ENCODE results near the gene CXXC1. TPM values are rescaled to one million over a fixed set of nuclear protein-coding genes. Genes with fewer than 3 reads are reported as not detected.

The CXXC1 gene
- total and polyA plus RNA-seq, 4 experiments from 2014 or later = 38.1 to 191 (median 123) TPM

DNA sequence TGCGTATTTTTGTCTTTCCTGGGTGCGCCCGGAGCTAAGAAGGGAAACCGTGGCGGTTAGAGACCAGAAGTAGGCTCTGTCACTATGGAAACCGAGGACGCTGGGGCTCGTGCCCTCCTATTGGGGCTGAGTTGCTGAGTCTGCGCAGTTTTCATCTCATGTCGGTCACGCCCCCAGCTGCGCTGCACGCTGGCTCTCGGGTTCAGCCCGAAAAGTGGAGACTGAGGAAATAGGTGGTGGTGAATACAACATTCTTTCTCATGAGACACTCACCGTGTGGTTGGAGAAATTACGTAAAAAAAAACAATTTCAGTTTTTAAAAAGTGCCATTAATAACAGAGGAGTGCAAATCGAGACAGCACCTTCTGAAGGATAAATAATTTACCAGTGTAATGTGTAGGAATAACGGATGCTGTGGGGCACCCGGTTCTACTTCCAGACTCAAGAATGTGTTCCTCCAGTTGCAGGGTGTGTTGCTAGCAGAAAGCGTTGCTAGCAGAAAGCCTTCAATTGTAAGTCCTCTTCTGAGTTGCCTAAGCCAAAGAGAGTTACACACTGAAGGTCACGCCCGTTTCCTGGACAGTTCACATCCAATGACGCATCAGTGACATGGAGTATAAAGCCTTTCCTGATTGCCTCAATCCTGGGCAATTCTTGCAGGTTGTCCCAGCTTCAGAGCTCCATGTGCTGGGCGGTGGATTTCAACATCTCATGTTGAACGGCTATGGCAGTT lies 20.4 kb upstream of the CXXC1 start:
- Histone ChIP-seq H3K36me3 (ENCODE audit: insufficient read depth, low read length) (no peaks in the 10 kb centered on the region), H3K4me3 (ENCODE audit: low read length in 2 of 2) (peak overlapping the region; percentile 53 to 55), H3K4me1 (ENCODE audit: insufficient read depth, low read length) (peaks cover 15% of the 10 kb centered on the region), H3K27me3 (ENCODE audit: insufficient read depth, low read length) (no peaks in the 10 kb centered on the region), H3K27ac (ENCODE audit: low read depth, low read length) (peak overlapping the region; percentile 7), H3K9me3 (ENCODE audit: control insufficient read depth in 1 of 2, low read length in 2 of 2) (peaks cover 0 to 6% of the 10 kb centered on the region in 2 donors)
- ChIA-PET POLR2A (ENCODE audit: partially characterized antibody) (interaction anchor here (1.0 to 2.2 kb wide), 7 partner anchors 9 to 821 kb away, joined by 4 to 29 read pairs (median 7); partner anchors contain the start of genes C18orf32, CFAP53, MBD1 and SKA1), CTCF (ENCODE audit: partially characterized antibody) (interaction anchor here (1.1 to 3.0 kb wide), 5 partner anchors 19 to 49 kb away, joined by 3 to 9 read pairs (median 4); partner anchors contain the start of genes CFAP53 and MBD1)
- H3K27ac Mint-ChIP-seq = peak overlapping the region; percentile 61 to 94 (median 89)
- intact Hi-C loops (cut with micrococcal nuclease) = loop anchor here (1.0 to 5.0 kb wide), 6 partner anchors 10 to 67 kb away; partner anchors contain the start of genes CFAP53, CXXC1, MBD1 and SKA1
- H3K4me1 Mint-ChIP-seq = peaks cover 8 to 21% (median 14%) of the 10 kb centered on the region in 4 donors
- H3K4me3 Mint-ChIP-seq = peak overlapping the region; percentile 91 to 97 (median 94)
- peaks cover 0 to 8% (median 4%) of the 10 kb centered on the region in 8 donors for H3K9me3 Mint-ChIP-seq
- peaks cover 8 to 20% of the 10 kb centered on the region in 2 donors for H3K27me3 Mint-ChIP-seq
- H3K36me3 Mint-ChIP-seq = no peaks in the 10 kb centered on the region
- DNase-seq = peak; percentile 85 to 93 (median 89)

DNA sequence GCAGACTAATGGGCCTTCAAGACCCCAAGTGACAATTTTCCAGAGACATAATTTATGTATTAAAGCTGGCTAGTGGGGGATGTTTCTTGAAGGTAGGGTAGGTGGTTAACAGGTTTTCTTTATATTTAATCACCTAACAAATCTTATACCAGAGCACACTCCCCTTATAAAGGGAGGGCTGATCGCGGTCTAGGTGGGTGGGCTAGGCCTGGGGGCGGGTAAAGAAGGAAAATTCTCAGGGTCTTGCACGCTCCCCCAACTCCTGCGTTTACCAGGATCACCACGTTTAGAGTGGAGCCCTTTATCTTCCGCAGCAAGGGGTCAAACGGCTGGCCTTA lies 19.9 kb upstream of the CXXC1 start:
- Histone ChIP-seq H3K27me3 (ENCODE audit: insufficient read depth, low read length) (no peaks in the 10 kb centered on the region), H3K27ac (ENCODE audit: low read depth, low read length) (peak overlapping the region; percentile 7), H3K4me1 (ENCODE audit: insufficient read depth, low read length) (peaks cover 15% of the 10 kb centered on the region), H3K9me3 (ENCODE audit: control insufficient read depth in 1 of 2, low read length in 2 of 2) (peaks cover 0 to 6% of the 10 kb centered on the region in 2 donors), H3K36me3 (ENCODE audit: insufficient read depth, low read length) (no peaks in the 10 kb centered on the region), H3K4me3 (ENCODE audit: low read length in 2 of 2) (peak overlapping the region; percentile 53 to 55)
- POLR2A ChIA-PET (ENCODE audit: partially characterized antibody) = interaction anchor here (1.0 to 2.2 kb wide), 7 partner anchors 9 to 820 kb away, joined by 4 to 29 read pairs (median 7); partner anchors contain the start of genes C18orf32, CFAP53, MBD1 and SKA1
- peak overlapping the region; percentile 91 to 97 (median 94) for H3K4me3 Mint-ChIP-seq
- peaks cover 0 to 8% (median 4%) of the 10 kb centered on the region in 8 donors for H3K9me3 Mint-ChIP-seq
- intact Hi-C loops (cut with micrococcal nuclease) = loop anchor here (1.0 to 5.0 kb wide), 6 partner anchors 9 to 68 kb away; partner anchors contain the start of genes CFAP53, CXXC1, MBD1 and SKA1
- no peak for DNase-seq
- CTCF ChIA-PET (ENCODE audit: partially characterized antibody) = interaction anchor here (1.1 to 3.0 kb wide), 4 partner anchors 18 to 50 kb away, joined by 3 to 9 read pairs (median 6); partner anchors contain the start of gene MBD1
- H3K4me1 Mint-ChIP-seq = peaks cover 8 to 21% (median 14%) of the 10 kb centered on the region in 4 donors
- H3K27me3 Mint-ChIP-seq = peaks cover 10 to 24% of the 10 kb centered on the region in 2 donors
- no peaks in the 10 kb centered on the region for H3K36me3 Mint-ChIP-seq
- peak overlapping the region; percentile 61 to 94 (median 89) for H3K27ac Mint-ChIP-seq

DNA sequence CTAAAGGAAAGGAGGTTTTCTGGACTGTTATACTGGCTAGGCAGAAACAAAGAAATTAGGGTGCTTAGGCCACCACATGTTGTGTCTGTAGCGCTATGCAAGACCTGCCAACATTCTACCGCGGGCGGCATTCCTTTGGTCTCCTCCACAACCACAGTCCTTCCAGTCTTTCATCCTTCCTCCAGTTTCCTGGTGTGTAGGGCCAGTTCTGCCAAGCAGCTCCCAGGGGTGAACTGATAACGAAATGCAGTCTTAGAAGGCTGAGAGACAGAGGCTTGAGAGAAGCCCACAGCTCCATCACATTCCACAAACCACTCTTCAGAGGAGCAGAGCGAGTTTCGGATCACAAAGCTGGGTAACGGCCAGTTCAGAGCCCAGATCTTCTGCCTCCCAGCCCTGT lies 19.5 kb upstream of the CXXC1 start:
- peaks cover 0 to 6% of the 10 kb centered on the region in 2 donors for H3K9me3 ChIP-seq (ENCODE audit: control insufficient read depth in 1 of 2, low read length in 2 of 2)
- no peak overlapping the region for H3K27ac ChIP-seq (ENCODE audit: low read depth, low read length)
- peak overlapping the region in 4 of 7 donors; percentile 27 to 67 (median 58) for H3K27ac Mint-ChIP-seq
- peaks cover 0 to 8% (median 4%) of the 10 kb centered on the region in 8 donors for H3K9me3 Mint-ChIP-seq
- H3K4me1 ChIP-seq (ENCODE audit: insufficient read depth, low read length) = peaks cover 15% of the 10 kb centered on the region
- peak overlapping the region; percentile 49 to 97 (median 94) for H3K4me3 Mint-ChIP-seq
- peak overlapping the region in 1 of 2 donors; percentile 53 for H3K4me3 ChIP-seq (ENCODE audit: low read length in 2 of 2)
- H3K4me1 Mint-ChIP-seq = peaks cover 8 to 21% (median 14%) of the 10 kb centered on the region in 4 donors
- no peaks in the 10 kb centered on the region for H3K27me3 ChIP-seq (ENCODE audit: insufficient read depth, low read length)
- intact Hi-C loops (cut with micrococcal nuclease) = loop anchor here (1.0 to 5.0 kb wide), 6 partner anchors 9 to 68 kb away; partner anchors contain the start of genes CFAP53, CXXC1, MBD1 and SKA1
- H3K36me3 ChIP-seq (ENCODE audit: insufficient read depth, low read length) = no peaks in the 10 kb centered on the region
- DNase-seq = no peak
- ChIA-PET CTCF (ENCODE audit: partially characterized antibody) (interaction anchor here (1.1 to 3.0 kb wide), 4 partner anchors 18 to 50 kb away, joined by 3 to 9 read pairs (median 6); partner anchors contain the start of gene MBD1), POLR2A (ENCODE audit: partially characterized antibody) (interaction anchor here (1.0 to 2.2 kb wide), 6 partner anchors 9 to 820 kb away, joined by 4 to 29 read pairs (median 8); partner anchors contain the start of genes C18orf32, MBD1 and SKA1)
- peaks cover 13 to 26% of the 10 kb centered on the region in 2 donors for H3K27me3 Mint-ChIP-seq
- no peaks in the 10 kb centered on the region for H3K36me3 Mint-ChIP-seq

DNA sequence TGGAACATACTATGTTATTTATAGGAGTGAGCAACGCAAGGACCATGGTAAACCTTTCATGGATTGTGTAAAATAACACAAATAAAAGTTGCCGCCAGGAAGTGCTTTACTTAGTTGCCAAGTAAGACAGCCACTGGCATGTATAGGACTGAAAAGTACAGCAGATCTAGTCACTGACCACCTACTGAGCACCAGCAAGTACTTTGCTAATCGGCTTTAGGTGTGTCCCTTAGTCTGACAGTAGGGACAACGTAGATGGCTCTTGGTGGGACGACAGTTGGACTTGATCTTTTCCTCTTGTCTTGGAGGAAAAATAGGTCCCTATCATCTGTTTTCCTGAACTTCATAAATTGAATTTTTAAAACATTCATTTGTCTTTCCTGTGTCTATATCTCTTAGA lies 13.6 kb upstream of the CXXC1 start:
- H3K4me1 Mint-ChIP-seq = peaks cover 5 to 12% (median 7%) of the 10 kb centered on the region in 4 donors
- peaks cover 0 to 6% of the 10 kb centered on the region in 2 donors for H3K9me3 ChIP-seq (ENCODE audit: control insufficient read depth in 1 of 2, low read length in 2 of 2)
- H3K36me3 Mint-ChIP-seq = no peaks in the 10 kb centered on the region
- H3K27ac Mint-ChIP-seq = no peak overlapping the region
- H3K36me3 ChIP-seq (ENCODE audit: insufficient read depth, low read length) = no peaks in the 10 kb centered on the region
- peaks cover 6% of the 10 kb centered on the region for H3K27me3 ChIP-seq (ENCODE audit: insufficient read depth, low read length)
- CTCF ChIA-PET (ENCODE audit: partially characterized antibody) = interaction anchor here (1.2 kb wide), 1 partner anchor 56 kb away, joined by 3 read pairs; no protein-coding TSS in a partner anchor
- peaks cover 0 to 11% (median 5%) of the 10 kb centered on the region in 8 donors for H3K9me3 Mint-ChIP-seq
- peaks cover 25 to 36% of the 10 kb centered on the region in 2 donors for H3K27me3 Mint-ChIP-seq
- no peak for DNase-seq
- H3K4me3 Mint-ChIP-seq = no peak overlapping the region
- intact Hi-C loops (cut with micrococcal nuclease) = no loop called here
- POLR2A ChIA-PET (ENCODE audit: partially characterized antibody) = no interaction called here
- no peak overlapping the region for H3K4me3 ChIP-seq (ENCODE audit: low read length in 2 of 2)
- peaks cover 11% of the 10 kb centered on the region for H3K4me1 ChIP-seq (ENCODE audit: insufficient read depth, low read length)
- no peak overlapping the region for H3K27ac ChIP-seq (ENCODE audit: low read depth, low read length)

DNA sequence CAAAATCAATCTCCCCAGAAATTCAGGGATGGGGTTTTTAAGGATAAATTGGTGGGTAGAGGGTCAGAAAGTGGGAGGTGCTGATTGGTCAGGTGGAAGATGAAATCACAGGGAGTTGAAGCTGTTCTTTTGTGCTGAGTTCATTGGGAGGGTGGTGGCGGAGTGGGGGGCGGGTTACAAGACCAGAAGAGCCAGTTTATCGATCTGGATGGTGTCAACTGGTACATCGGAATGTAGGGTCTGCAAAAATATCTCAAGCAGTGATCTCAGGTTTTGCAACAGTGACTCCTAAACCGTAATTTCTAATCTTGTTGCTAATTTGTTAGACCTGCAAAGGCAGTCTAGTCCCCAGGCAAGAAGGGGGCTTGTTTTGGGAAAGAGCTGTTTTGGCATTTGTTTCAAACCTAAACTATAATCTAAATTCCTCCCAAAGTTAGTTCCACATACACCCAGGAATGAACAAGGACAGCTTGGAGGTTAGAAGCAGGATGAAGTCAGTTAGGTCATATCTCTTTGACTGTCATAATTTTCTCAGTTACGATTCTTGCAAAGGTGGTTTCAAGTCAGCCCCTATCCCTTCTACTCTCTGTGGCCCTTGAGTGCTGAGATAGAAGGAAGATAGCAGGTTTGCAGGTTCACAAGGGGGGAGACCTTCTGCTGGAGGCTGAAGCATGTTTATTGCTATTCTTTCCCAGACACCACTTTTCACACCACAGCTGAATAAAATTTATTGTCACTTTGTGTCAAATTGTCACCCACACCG lies 12.3 kb upstream of the CXXC1 start:
- POLR2A ChIA-PET (ENCODE audit: partially characterized antibody) = interaction anchor here (2.0 kb wide), 1 partner anchor 8 kb away, joined by 11 read pairs; no protein-coding TSS in a partner anchor
- H3K27me3 Mint-ChIP-seq = peaks cover 25 to 33% of the 10 kb centered on the region in 2 donors
- Histone ChIP-seq H3K9me3 (ENCODE audit: control insufficient read depth in 1 of 2, low read length in 2 of 2) (no peaks in the 10 kb centered on the region), H3K36me3 (ENCODE audit: insufficient read depth, low read length) (no peaks in the 10 kb centered on the region), H3K27me3 (ENCODE audit: insufficient read depth, low read length) (peaks cover 6% of the 10 kb centered on the region), H3K4me3 (ENCODE audit: low read length in 2 of 2) (no peak overlapping the region), H3K4me1 (ENCODE audit: insufficient read depth, low read length) (peaks cover 11% of the 10 kb centered on the region), H3K27ac (ENCODE audit: low read depth, low read length) (no peak overlapping the region)
- intact Hi-C loops (cut with micrococcal nuclease) = no loop called here
- CTCF ChIA-PET (ENCODE audit: partially characterized antibody) = interaction anchor here (1.4 kb wide), 1 partner anchor 57 kb away, joined by 6 read pairs; no protein-coding TSS in a partner anchor
- H3K4me3 Mint-ChIP-seq = peak overlapping the region in 3 of 8 donors; percentile 33 to 49 (median 36)
- DNase-seq = no peak
- peaks cover 0 to 6% (median 0%) of the 10 kb centered on the region in 8 donors for H3K9me3 Mint-ChIP-seq
- H3K36me3 Mint-ChIP-seq = no peaks in the 10 kb centered on the region
- H3K27ac Mint-ChIP-seq = no peak overlapping the region
- peaks cover 5 to 12% (median 7%) of the 10 kb centered on the region in 4 donors for H3K4me1 Mint-ChIP-seq

DNA sequence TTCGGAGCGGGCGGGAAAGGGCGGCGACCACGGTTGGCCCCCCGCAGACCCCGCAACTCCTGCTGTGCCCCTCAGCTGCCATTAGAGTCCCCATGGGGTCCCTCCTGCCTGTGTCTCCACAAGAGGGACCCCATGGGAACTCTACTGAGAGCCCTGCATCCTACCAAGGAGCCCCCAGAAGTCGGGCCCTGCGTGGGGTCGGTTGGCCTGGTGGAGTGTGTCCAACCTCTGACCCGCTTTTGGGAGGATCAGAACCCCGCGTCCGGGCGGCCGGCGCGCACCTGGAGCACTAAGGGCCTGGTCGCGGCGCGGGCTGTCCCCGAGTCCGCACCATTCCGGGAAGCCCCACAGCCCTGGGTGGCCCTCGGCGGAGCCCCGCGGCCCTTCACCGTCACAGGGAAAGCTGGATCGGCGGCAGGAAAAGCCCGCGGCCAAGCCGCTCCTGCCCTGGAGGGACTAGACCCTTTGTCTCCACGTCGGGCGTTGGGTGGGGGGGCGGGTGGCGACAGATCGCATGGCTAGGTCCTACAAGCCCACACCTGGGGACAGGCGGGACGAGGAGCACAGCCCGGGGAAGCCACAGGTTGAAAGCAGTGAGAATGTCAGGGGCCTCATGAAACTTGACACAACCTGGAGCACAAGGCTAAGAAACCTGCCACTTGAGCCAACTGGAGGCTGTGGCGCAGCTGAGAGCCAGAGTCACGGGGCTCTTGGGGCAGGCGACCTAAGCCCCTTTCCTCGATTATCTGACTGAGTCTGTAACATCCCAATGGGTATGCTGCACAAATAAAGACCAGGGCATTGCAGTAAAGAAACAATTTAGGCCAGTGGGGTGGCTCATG lies 11.2 kb upstream of the CXXC1 start:
- CTCF ChIA-PET (ENCODE audit: partially characterized antibody) = no interaction called here
- H3K4me1 ChIP-seq (ENCODE audit: insufficient read depth, low read length) = peaks cover 11% of the 10 kb centered on the region
- peaks cover 0 to 6% (median 0%) of the 10 kb centered on the region in 8 donors for H3K9me3 Mint-ChIP-seq
- H3K27me3 Mint-ChIP-seq = peaks cover 22 to 28% of the 10 kb centered on the region in 2 donors
- no peaks in the 10 kb centered on the region for H3K9me3 ChIP-seq (ENCODE audit: control insufficient read depth in 1 of 2, low read length in 2 of 2)
- POLR2A ChIA-PET (ENCODE audit: partially characterized antibody) = interaction anchor here (0.6 to 2.0 kb wide), 4 partner anchors 9 to 64 kb away, joined by 3 to 11 read pairs (median 4); no protein-coding TSS in a partner anchor
- DNase-seq = no peak
- intact Hi-C loops (cut with micrococcal nuclease) = loop anchor here (1.0 kb wide), 3 partner anchors 9 to 30 kb away; partner anchors contain the start of gene CXXC1
- H3K36me3 ChIP-seq (ENCODE audit: insufficient read depth, low read length) = no peaks in the 10 kb centered on the region
- H3K4me1 Mint-ChIP-seq = peaks cover 5 to 12% (median 7%) of the 10 kb centered on the region in 4 donors
- peaks cover 6% of the 10 kb centered on the region for H3K27me3 ChIP-seq (ENCODE audit: insufficient read depth, low read length)
- peak overlapping the region in 1 of 2 donors; percentile 36 for H3K4me3 ChIP-seq (ENCODE audit: low read length in 2 of 2)
- H3K27ac ChIP-seq (ENCODE audit: low read depth, low read length) = no peak overlapping the region
- H3K36me3 Mint-ChIP-seq = no peaks in the 10 kb centered on the region
- no peak overlapping the region for H3K27ac Mint-ChIP-seq
- H3K4me3 Mint-ChIP-seq = peak overlapping the region; percentile 20 to 86 (median 66)

Data from CD4-positive, alpha-beta memory T cell (primary cell).